GM12875 (cell line): Measurements from ENCODE around the gene ASPDH.

Experiments
- H3K4me3 ChIP-seq: one replicate; pipeline ENCODE4 v1.5.1; 2011; ENCODE audit warnings: low read depth, low read length, control low read depth
- TF ChIP-seq, protein P1 (sequence below): IDR thresholded peaks from 2 replicates; pipeline ENCODE4 v1.5.1; 2011; ENCODE audit warnings: low read depth, mild to moderate bottlenecking, control low read depth, inconsistent platforms, low read length, moderate library complexity, borderline replicate concordance; ENCODE audit not compliant: insufficient read depth

ASPDH gene

GRCh38 chr19:50546527-50547221 lies 33.0 kb upstream of the ASPDH start:
- TF ChIP-seq, protein P1, sequence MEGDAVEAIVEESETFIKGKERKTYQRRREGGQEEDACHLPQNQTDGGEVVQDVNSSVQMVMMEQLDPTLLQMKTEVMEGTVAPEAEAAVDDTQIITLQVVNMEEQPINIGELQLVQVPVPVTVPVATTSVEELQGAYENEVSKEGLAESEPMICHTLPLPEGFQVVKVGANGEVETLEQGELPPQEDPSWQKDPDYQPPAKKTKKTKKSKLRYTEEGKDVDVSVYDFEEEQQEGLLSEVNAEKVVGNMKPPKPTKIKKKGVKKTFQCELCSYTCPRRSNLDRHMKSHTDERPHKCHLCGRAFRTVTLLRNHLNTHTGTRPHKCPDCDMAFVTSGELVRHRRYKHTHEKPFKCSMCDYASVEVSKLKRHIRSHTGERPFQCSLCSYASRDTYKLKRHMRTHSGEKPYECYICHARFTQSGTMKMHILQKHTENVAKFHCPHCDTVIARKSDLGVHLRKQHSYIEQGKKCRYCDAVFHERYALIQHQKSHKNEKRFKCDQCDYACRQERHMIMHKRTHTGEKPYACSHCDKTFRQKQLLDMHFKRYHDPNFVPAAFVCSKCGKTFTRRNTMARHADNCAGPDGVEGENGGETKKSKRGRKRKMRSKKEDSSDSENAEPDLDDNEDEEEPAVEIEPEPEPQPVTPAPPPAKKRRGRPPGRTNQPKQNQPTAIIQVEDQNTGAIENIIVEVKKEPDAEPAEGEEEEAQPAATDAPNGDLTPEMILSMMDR: no peak

GRCh38 chr19:50542943-50543342 lies 29.2 kb upstream of the ASPDH start:
- TF ChIP-seq, protein P1: no peak
- H3K4me3 ChIP-seq: no peak overlapping the region

More at GRCh38 chr19:50546527-50547221, 33.0 kb upstream of the ASPDH start:
- H3K4me3 ChIP-seq: no peak overlapping the region

- no peak overlapping the region for H3K4me3 ChIP-seq
- TF ChIP-seq, protein P1: peak; percentile 90
Measured at GRCh38 chr19:50537769-50538230, 24.1 kb upstream of the ASPDH start.

GRCh38 chr19:50537306-50537685 lies 23.6 kb upstream of the ASPDH start:
- TF ChIP-seq, protein P1: no peak
- H3K4me3 ChIP-seq: no peak overlapping the region

DNA sequence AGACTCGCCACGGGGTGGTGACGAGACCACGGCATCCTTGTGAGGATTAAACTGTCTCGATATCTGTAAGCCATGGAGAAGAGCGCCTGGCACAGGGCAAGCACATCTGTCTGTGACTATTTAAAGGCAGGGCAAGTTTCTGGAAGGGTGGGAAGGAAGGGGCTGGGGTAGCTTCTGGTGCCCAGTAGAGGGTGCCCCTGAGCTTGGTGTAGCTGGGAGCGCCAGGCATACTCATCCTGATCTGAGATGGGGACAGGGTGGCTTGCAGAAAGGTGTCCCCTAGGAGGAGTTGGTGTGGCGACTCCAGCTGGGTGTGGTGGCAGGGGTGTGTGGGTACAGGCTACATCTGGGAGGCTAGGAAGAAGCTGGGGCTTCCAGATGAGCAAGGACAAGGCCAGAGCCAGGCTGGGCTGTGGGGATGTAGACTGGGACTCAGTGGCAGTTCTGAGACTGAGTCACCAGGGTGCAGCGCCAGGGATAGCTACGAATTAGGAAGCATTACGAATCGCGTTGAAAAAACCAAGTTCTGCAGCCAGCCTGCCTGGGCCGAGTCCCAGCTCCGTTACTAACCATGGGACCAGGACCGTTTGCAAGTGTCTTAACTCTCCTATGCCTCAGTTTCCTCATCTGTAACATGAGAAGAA lies 23.1 kb upstream of the ASPDH start:
- TF ChIP-seq, protein P1: peak; percentile 19; the same call in 1 of the 2 replicates
- H3K4me3 ChIP-seq: no peak overlapping the region

DNA sequence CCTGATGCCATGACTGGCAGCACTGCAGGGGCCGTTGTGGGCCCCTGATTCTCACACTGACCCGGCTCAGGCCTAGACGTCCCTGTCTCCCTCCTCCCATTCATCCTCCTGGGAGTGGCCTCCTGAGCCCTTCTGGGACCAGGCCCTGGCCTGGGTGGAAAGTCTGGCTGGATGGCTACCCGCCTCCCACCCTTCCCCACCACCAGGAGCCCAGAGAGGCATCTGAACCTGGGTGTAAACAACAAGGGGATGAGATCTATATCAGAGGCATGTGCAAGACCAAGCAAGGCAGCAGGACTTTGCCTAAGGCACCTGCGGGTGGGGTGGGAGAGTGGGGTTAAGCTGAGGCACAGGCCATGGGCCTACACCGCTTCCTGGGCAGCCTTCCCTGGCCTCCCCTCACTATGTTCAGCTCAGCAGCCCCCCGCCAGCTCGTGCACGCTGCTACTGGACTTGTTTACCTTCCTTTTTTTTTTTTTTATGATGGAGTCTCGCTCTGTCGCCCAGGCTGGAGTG lies 22.0 kb upstream of the ASPDH start:
- no peak overlapping the region for H3K4me3 ChIP-seq
- TF ChIP-seq, protein P1: no peak
